GM19324 (cell line): Measurements from ENCODE around the gene PPIE.
"Not testable (repeated sequence)": the region's sequence is repeated elsewhere in the genome, so short reads cannot be mapped to it uniquely, and the experiment has no call there.

Experiments used
- ATAC-seq: cut with Tn5 transposase; IDR thresholded peaks from one replicate; pipeline ENCODE4 v1.9.1; 2021; ENCODE audit warnings: mild to moderate bottlenecking, moderate library complexity; ENCODE audit not compliant: unreplicated experiment, low FRiP score

The PPIE gene

GRCh38 chr1:39776886-39777285, 38.2 kb downstream of the PPIE start:
- ATAC-seq: no peak

DNA sequence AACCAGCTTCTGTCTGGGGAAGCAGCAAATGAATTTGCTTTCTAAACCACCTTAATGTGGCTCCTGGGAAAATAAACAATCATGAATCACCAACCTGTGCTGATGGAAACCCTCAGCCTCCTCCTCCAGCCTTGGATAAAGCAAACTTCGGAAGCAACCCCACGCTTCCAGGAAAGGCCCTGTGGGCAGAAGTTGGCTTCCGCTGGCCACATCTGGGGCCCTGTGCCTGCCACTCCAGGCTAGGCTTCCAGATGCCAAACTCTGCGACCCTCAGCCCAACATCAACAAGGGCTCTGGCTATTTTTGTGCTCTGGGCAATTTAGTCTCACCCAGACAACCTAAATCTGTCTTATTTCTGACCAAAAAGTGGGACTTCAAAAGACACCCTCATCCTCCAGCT, 38.6 kb downstream of the PPIE start:
- ATAC-seq: no peak

GRCh38 chr1:39777896-39778295, 39.2 kb downstream of the PPIE start:
- not testable (repeated sequence) for ATAC-seq

GRCh38 chr1:39778463-39779099, 39.9 kb downstream of the PPIE start:
- not testable (repeated sequence) for ATAC-seq

GRCh38 chr1:39779137-39779536, 40.5 kb downstream of the PPIE start:
- no peak for ATAC-seq

DNA sequence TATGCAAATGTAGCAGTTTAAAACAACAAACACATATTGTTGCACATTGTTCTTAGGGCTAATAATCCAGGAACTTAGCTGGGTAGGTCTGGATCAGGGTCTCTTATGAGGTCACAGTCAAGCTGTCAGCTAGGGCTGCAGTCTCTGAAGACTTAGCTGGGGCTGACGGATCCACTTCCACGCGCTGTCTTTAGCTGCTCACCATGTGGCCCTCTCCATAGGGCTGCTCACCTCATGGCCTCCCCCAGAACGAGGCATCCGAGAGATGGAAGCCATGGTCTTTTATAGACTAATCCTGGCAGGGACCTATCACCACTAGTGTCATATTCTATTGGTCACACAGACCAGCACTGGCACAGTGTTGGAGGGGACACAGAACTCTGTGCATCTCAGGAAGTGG, 41.1 kb downstream of the PPIE start:
- no peak for ATAC-seq

DNA sequence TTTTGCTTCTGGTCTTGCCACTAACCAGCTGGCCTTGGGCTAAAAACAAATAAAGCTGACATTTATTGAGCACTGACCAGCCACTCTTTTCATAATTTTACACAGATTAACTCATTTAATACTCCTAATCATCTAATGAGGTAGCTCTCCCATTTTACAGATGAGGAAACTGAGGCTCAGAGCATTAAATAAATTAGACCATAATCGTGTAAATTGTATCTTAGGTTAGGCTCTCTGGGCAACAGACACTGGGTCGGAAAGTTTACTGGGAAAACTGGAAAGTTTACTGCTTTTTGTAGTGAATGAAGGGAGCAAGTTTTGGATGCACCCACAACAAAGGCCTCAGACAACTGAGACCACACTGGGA, 42.6 kb downstream of the PPIE start:
- ATAC-seq: no peak

- ATAC-seq: no peak
Measured at GRCh38 chr1:39782103-39782502, 43.4 kb downstream of the PPIE start.

- not testable (repeated sequence) for ATAC-seq
Measured at GRCh38 chr1:39782685-39783084, 44.0 kb downstream of the PPIE start.

- not testable (repeated sequence) for ATAC-seq
Measured at GRCh38 chr1:39786303-39787107, 47.8 kb downstream of the PPIE start.

DNA sequence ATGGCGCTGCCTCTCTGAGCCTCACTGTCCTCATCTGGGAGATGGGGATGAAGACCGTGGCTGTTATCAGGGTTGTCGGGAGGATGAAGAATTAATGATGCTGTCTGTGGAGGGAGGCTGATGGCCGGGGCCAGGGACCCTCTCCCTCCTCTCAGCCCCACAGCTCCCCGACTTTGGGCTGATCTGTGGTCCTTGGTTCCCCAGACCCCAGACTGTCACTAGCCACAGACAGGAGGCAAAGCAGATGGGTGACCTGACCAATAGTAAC, 48.4 kb downstream of the PPIE start:
- not testable (repeated sequence) for ATAC-seq

DNA sequence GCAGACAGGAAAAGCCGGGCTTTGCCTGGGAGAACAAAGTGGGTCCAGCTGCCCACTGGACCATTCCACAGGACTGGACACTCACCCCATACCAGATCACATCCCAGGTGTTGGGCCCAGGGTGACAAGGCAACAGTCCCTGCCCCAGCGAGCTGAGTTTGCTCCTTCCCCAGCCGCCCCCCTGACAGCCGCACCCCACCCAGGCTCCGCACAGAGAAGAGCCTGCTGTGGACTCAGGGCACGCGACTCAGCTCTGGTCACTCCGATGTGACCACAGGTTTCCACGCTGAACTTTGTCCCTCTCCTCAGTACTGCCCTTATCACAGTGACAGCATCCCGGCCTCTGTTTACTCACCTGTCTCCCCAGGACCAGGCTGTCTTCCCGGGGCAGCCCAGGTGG, 48.8 kb downstream of the PPIE start:
- no peak for ATAC-seq

DNA sequence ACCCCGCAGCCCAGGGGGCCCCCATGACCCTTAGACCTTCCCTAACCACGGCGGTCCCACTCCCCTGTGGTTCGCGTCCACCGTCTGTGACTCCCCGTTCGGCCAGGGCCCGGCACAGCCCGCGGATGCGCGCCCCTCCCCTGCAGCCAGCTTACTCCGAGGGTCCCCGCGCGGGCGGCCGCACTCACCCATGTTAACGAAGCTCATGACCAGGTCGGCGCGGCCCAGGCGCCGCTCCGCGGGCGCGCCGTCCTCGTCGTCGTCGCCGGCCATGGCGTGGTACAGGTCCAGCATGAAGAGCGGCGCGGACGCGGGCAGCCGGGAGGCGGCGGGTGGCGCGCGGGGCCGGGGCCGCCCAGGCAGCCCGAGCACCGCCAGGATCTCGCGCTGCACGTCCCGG, 49.3 kb downstream of the PPIE start:
- not testable (repeated sequence) for ATAC-seq

- no peak for ATAC-seq
Measured at GRCh38 chr1:39788426-39788757, 49.7 kb downstream of the PPIE start.

- peak; percentile 54 for ATAC-seq
Measured at GRCh38 chr1:39788758-39789570, 50.3 kb downstream of the PPIE start, which contains the start of gene BMP8B. BMP8B (minus strand) TSS chr1:39788865; CDS start chr1:39788485, 380 bp downstream.

- ATAC-seq: no peak
Measured at GRCh38 chr1:39789571-39790110, 51.0 kb downstream of the PPIE start.

DNA sequence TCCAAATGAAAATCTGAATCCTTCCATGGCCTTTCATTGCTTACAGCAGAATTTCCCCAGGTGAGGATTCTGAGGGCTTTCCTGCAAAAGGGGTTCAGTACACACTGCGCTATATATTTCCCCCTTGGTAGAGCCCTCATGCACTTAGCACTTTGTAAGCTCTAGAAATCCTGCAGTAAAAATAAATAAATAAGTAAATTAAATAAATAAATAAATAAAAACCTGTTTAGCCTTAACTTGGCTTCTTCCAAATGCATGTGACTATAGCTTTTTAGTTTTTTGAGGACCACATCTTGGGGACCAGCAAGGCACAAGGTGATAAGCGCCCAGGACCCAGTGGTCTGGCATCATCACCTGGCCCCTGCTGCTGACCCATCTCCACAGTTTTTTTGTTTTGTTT, 53.2 kb downstream of the PPIE start:
- no peak for ATAC-seq

- ATAC-seq: no peak
Measured at GRCh38 chr1:39795651-39796050, 57.0 kb downstream of the PPIE start.

GRCh38 chr1:39798859-39799769, 60.4 kb downstream of the PPIE start:
- peak; percentile 77 for ATAC-seq

DNA sequence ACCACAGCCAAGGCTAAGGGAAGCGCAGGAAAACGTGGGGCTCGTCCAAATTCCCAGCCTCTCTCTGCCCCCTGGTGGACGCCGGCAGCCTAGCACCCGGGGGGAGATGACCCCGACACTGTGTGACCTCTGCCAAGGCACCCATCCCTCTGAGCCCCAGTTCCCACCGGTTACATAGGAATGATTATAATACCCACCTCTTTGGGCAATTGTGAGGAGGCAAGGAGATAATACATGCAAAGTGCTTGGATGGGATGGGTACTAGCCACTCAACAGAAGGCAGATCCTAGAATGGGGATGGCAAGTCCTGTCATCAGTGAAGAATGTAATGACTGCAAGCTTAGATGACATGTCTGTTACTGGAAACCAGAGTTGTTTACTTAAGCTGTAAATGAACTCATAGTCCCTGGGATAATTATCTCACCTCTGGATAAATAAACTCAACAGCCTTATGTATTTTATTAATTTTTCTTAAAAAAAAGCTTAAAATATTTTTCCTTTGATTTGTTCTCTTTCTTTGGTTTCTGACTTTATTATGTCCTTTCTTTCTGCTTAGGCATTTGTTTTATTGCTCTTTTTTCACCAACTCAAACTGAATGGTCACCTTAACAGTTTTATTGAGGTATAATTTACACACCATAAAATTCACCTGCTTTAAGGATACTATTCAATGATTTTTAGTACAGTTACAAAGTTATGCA, 61.2 kb downstream of the PPIE start:
- ATAC-seq: peak; percentile 61
